ENCODE results near the gene RAPGEF4. TPM values are rescaled to one million over a fixed set of nuclear protein-coding genes. Genes with fewer than 3 reads are reported as not detected.

RAPGEF4 gene
- total RNA-seq, 6 donors from 2014 or later = 8.3 to 35.2 (median 17.4) TPM

DNA sequence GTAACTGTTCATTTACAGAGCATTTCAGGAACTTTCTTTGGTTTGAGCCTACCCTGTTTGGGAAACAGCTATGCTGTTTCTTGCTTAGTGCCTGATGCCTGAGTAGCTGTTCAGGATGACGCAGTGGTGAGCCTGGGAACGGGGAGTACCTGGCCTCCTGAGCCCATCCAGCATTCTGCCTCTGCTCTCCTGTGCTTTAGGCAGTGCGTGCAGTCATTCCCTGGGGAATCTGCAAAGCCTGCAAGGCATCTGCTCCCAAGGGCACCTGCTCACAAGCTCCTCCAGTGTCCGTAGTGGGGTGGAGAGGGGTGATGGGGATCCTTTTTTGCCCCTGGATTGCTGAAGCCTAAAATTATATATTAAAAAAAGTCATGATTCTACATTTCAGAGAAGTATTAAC lies 68.8 kb downstream of the RAPGEF4 start:
- TF ChIP-seq, protein P1, sequence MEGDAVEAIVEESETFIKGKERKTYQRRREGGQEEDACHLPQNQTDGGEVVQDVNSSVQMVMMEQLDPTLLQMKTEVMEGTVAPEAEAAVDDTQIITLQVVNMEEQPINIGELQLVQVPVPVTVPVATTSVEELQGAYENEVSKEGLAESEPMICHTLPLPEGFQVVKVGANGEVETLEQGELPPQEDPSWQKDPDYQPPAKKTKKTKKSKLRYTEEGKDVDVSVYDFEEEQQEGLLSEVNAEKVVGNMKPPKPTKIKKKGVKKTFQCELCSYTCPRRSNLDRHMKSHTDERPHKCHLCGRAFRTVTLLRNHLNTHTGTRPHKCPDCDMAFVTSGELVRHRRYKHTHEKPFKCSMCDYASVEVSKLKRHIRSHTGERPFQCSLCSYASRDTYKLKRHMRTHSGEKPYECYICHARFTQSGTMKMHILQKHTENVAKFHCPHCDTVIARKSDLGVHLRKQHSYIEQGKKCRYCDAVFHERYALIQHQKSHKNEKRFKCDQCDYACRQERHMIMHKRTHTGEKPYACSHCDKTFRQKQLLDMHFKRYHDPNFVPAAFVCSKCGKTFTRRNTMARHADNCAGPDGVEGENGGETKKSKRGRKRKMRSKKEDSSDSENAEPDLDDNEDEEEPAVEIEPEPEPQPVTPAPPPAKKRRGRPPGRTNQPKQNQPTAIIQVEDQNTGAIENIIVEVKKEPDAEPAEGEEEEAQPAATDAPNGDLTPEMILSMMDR (IDR thresholded peaks at IDR 0.05) = no peak
- TF ChIP-seq POLR2AphosphoS5 (IDR thresholded peaks at IDR 0.05) (no peak), POLR2A (IDR thresholded peaks at IDR 0.05) (no peak), EP300 (IDR thresholded peaks at IDR 0.05) (no peak)
- peaks cover 0 to 12% (median 7%) of the 10 kb centered on the region in 4 donors for H3K9me3 ChIP-seq
- DNase-seq (no peak), ATAC-seq (ENCODE audit: low FRiP score in 2 of 2) (no peak)
- 91 to 100% methylated on average over 2 to 4 of the region's 4 CpGs for WGBS, 2 donors
- H3K27me3 ChIP-seq = no peaks in the 10 kb centered on the region
- H3K27ac ChIP-seq = no peak overlapping the region
- H3K4me1 ChIP-seq = peaks cover 0 to 4% (median 0%) of the 10 kb centered on the region in 4 donors
- H3K36me3 ChIP-seq = no peaks in the 10 kb centered on the region
- H3K4me3 ChIP-seq = no peak overlapping the region

- 0 to 2% methylated on average over 2 of the region's 2 CpGs for WGBS, 2 donors
These were observed 70.8 kb downstream of the RAPGEF4 start for GRCh38 chr2:172806493-172806892.

DNA sequence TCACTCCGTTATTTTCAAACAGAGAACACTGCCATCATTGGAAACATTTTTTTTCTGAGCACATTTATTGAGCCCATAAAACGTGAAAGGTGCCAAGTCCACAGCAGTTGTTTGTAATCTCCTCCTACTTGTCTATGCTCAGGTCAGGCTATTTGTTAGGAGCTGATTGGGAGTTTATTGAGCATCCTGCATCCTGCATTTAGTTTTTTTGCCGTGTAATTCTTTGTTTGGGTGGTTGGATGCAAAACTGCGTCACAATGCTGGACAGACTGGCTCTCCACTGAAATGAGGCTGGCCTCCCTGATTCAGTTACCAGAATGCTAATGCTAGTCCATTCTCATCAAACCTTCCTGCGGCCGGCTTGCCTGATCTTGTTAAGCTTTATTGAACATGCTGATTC lies 71.4 kb downstream of the RAPGEF4 start:
- DNase-seq = no peak

More at GRCh38 chr2:172806493-172806892, 70.8 kb downstream of the RAPGEF4 start:
- no peaks in the 10 kb centered on the region for H3K27me3 ChIP-seq
- H3K4me3 ChIP-seq = no peak overlapping the region
- DNase-seq (no peak), ATAC-seq (ENCODE audit: low FRiP score in 2 of 2) (peak in 1 of 2 donors; percentile 58)
- H3K9me3 ChIP-seq = peaks cover 0 to 12% (median 7%) of the 10 kb centered on the region in 4 donors
- peaks cover 0 to 4% (median 0%) of the 10 kb centered on the region in 4 donors for H3K4me1 ChIP-seq
- no peaks in the 10 kb centered on the region for H3K36me3 ChIP-seq
- TF ChIP-seq EP300 (IDR thresholded peaks at IDR 0.05) (no peak), POLR2A (IDR thresholded peaks at IDR 0.05) (no peak), POLR2AphosphoS5 (IDR thresholded peaks at IDR 0.05) (no peak)
- TF ChIP-seq, protein P1 (IDR thresholded peaks at IDR 0.05) = peak; percentile 53 to 84 (median 76)
- H3K27ac ChIP-seq = no peak overlapping the region

DNA sequence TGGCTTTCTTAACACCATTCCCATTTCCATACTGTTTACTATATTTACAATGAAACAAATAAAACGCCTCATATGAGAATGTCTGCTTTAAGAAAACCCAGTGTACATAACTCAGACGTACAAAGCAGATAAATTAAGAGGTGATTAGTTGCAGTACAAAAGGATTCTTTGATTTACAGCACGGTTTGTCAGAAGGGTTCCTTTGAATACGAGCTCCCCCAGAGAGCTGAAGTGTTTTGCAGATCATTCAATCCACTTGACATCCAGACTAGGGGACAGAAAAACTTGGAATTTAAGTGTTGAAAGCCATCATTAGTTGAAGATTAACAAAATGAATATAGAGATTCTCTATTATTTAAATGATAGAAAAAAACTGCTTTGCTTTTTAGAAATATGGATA lies 72.5 kb downstream of the RAPGEF4 start:
- Histone ChIP-seq H3K4me1 (peaks cover 0 to 4% (median 0%) of the 10 kb centered on the region in 4 donors), H3K27ac (no peak overlapping the region), H3K36me3 (no peaks in the 10 kb centered on the region), H3K9me3 (peaks cover 0 to 6% (median 3%) of the 10 kb centered on the region in 4 donors), H3K27me3 (no peaks in the 10 kb centered on the region), H3K4me3 (no peak overlapping the region)
- WGBS, 2 donors = 83% methylated on average over 4 of the region's 4 CpGs
- ATAC-seq (ENCODE audit: low FRiP score in 2 of 2) (no peak), DNase-seq (no peak)
- no peak for TF ChIP-seq POLR2A (IDR thresholded peaks at IDR 0.05)
- TF ChIP-seq, protein P1 (IDR thresholded peaks at IDR 0.05) = no peak
- no peak for TF ChIP-seq POLR2AphosphoS5 (IDR thresholded peaks at IDR 0.05)
- TF ChIP-seq EP300 (IDR thresholded peaks at IDR 0.05) = no peak

More for the DNA sequence above, 71.4 kb downstream of the RAPGEF4 start:
- Histone ChIP-seq H3K27me3 (no peaks in the 10 kb centered on the region), H3K4me3 (no peak overlapping the region), H3K4me1 (peaks cover 0 to 4% (median 0%) of the 10 kb centered on the region in 4 donors), H3K27ac (no peak overlapping the region), H3K36me3 (no peaks in the 10 kb centered on the region), H3K9me3 (peaks cover 0 to 12% (median 7%) of the 10 kb centered on the region in 4 donors)
- TF ChIP-seq, protein P1 (IDR thresholded peaks at IDR 0.05) = no peak
- no peak for TF ChIP-seq POLR2A (IDR thresholded peaks at IDR 0.05)
- no peak for TF ChIP-seq EP300 (IDR thresholded peaks at IDR 0.05)
- no peak for ATAC-seq (ENCODE audit: low FRiP score in 2 of 2)
- 82 to 84% methylated on average over 6 of the region's 6 CpGs for WGBS, 2 donors

- no peaks in the 10 kb centered on the region for H3K27me3 ChIP-seq
- no peak for TF ChIP-seq POLR2AphosphoS5 (IDR thresholded peaks at IDR 0.05)
- no peak for TF ChIP-seq POLR2A (IDR thresholded peaks at IDR 0.05)
- TF ChIP-seq EP300 (IDR thresholded peaks at IDR 0.05) = no peak
- TF ChIP-seq, protein P1 (IDR thresholded peaks at IDR 0.05) = no peak
- peaks cover 0 to 4% (median 1%) of the 10 kb centered on the region in 4 donors for H3K4me1 ChIP-seq
- ATAC-seq (ENCODE audit: low FRiP score in 2 of 2) (no peak), DNase-seq (no peak)
- H3K9me3 ChIP-seq = no peaks in the 10 kb centered on the region
- H3K27ac ChIP-seq = no peak overlapping the region
- 16 to 22% methylated on average over 2 of the region's 2 CpGs for WGBS, 2 donors
- no peaks in the 10 kb centered on the region for H3K36me3 ChIP-seq
- no peak overlapping the region for H3K4me3 ChIP-seq
These were observed 75.4 kb downstream of the RAPGEF4 start for GRCh38 chr2:172811027-172811426.
